ENCODE results near the gene PTGFRN.

Gene PTGFRN

GRCh38 chr1:117000142-117000541 lies 90.4 kb downstream of the PTGFRN start:
- no peaks in the 10 kb centered on the region for H3K9me3 ChIP-seq (ENCODE audit: severe bottlenecking)
- H3K27me3 ChIP-seq (ENCODE audit: insufficient read depth, low read depth, severe bottlenecking), result no peaks in the 10 kb centered on the region
- no peaks in the 10 kb centered on the region for H3K36me3 ChIP-seq
- no peak overlapping the region for H3K4me3 ChIP-seq (ENCODE audit: low read depth, low read length)
- TF ChIP-seq CTCF (IDR thresholded peaks at IDR 0.05; ENCODE audit: low read depth, low read length), result no peak
- H3K27ac ChIP-seq, result no peak overlapping the region
- DNase-seq, result no peak

GRCh38 chr1:117001254-117001927 lies 91.7 kb downstream of the PTGFRN start, which contains the start of gene CD101:
TSS of gene CD101 (plus strand) at chr1:117001760. CDS start at chr1:117001818, 58 bp downstream.
- Histone ChIP-seq H3K4me3 (ENCODE audit: low read depth, low read length) (no peak within 1 kb of the TSS), H3K27ac (no peak within 1 kb of the TSS), H3K9me3 (ENCODE audit: severe bottlenecking) (no peaks in the 10 kb centered on the region), H3K27me3 (ENCODE audit: insufficient read depth, low read depth, severe bottlenecking) (no peaks in the 10 kb centered on the region), H3K36me3 (no peaks in the 10 kb centered on the region)
- no peak for TF ChIP-seq CTCF (IDR thresholded peaks at IDR 0.05; ENCODE audit: low read depth, low read length)
- no peak for DNase-seq

GRCh38 chr1:117003223-117003875 lies 93.6 kb downstream of the PTGFRN start:
- no peak for DNase-seq

GRCh38 chr1:117007719-117008013 lies 98.0 kb downstream of the PTGFRN start:
- no peak for TF ChIP-seq CTCF (IDR thresholded peaks at IDR 0.05; ENCODE audit: low read depth, low read length)
- Histone ChIP-seq H3K36me3 (no peaks in the 10 kb centered on the region), H3K27me3 (ENCODE audit: insufficient read depth, low read depth, severe bottlenecking) (no peaks in the 10 kb centered on the region), H3K27ac (no peak overlapping the region), H3K9me3 (ENCODE audit: severe bottlenecking) (no peaks in the 10 kb centered on the region), H3K4me3 (ENCODE audit: low read depth, low read length) (no peak overlapping the region)
- no peak for DNase-seq

More at GRCh38 chr1:117003223-117003875, 93.6 kb downstream of the PTGFRN start:
- H3K36me3 ChIP-seq, result no peaks in the 10 kb centered on the region
- TF ChIP-seq CTCF (IDR thresholded peaks at IDR 0.05; ENCODE audit: low read depth, low read length), result no peak
- no peaks in the 10 kb centered on the region for H3K9me3 ChIP-seq (ENCODE audit: severe bottlenecking)
- no peaks in the 10 kb centered on the region for H3K27me3 ChIP-seq (ENCODE audit: insufficient read depth, low read depth, severe bottlenecking)
- H3K27ac ChIP-seq, result no peak overlapping the region
- no peak overlapping the region for H3K4me3 ChIP-seq (ENCODE audit: low read depth, low read length)

GRCh38 chr1:117008656-117009055 lies 98.9 kb downstream of the PTGFRN start:
- no peak overlapping the region for H3K4me3 ChIP-seq (ENCODE audit: low read depth, low read length)

More at GRCh38 chr1:117008656-117009055, 98.9 kb downstream of the PTGFRN start:
- Histone ChIP-seq H3K9me3 (ENCODE audit: severe bottlenecking) (no peaks in the 10 kb centered on the region), H3K27me3 (ENCODE audit: insufficient read depth, low read depth, severe bottlenecking) (no peaks in the 10 kb centered on the region), H3K27ac (no peak overlapping the region), H3K36me3 (no peaks in the 10 kb centered on the region)
- TF ChIP-seq CTCF (IDR thresholded peaks at IDR 0.05; ENCODE audit: low read depth, low read length), result no peak
- DNase-seq, result no peak
